PC-3 (cell line): ENCODE results near the gene KLHL30. TPM values are rescaled to one million over a fixed set of nuclear protein-coding genes. Genes with fewer than 3 reads are reported as not detected.

Experiments
- ATAC-seq: fragments of 200-7000 bp; cut with Tn5 transposase; 2 replicates; pipeline ENCODE4 v1.9.1; 2020; ENCODE audit warnings: mild to moderate bottlenecking, moderate library complexity
- BruUV-seq: library from RNA; stranded (reverse); fragments of 400-500 nt; replicated peaks from 2 replicates; lab custom pipeline; 2021; lab: Mats Ljungman, UMichigan
- CTCF ChIA-PET: fragments of 300-600 bp; sonication (Branson Sonifier 250); formaldehyde crosslinking; loops from one replicate; lab custom pipeline; 2022; ENCODE audit warnings: antibody characterized with exemption; lab: Charles Lee
- POLR2A ChIA-PET: fragments of 300-600 bp; sonication (Branson Sonifier 250); formaldehyde crosslinking; loops from one replicate; lab custom pipeline; 2022; ENCODE audit warnings: antibody characterized with exemption; ENCODE audit not compliant: unreplicated experiment; lab: Charles Lee
- DNase-seq: peaks from one replicate; pipeline ENCODE4 v3.0.0-alpha.2; 2015
- H2AFZ ChIP-seq: fragments of 300-600 bp; sonication (generic); 2 replicates; pipeline ENCODE4 v1.6.0; 2016; ENCODE audit warnings: antibody characterized with exemption, low read length
- H3F3A ChIP-seq: fragments of 300-600 bp; sonication (generic); one replicate; pipeline ENCODE4 v1.6.0; 2017; ENCODE audit warnings: antibody characterized with exemption, low read length, control low read depth, mild to moderate bottlenecking; ENCODE audit not compliant: unreplicated experiment
- H3K27ac ChIP-seq: fragments of 300-600 bp; sonication (generic); 2 replicates; pipeline ENCODE4 v1.5.1; 2016; ENCODE audit warnings: mild to moderate bottlenecking, low read length
- H3K27me3 ChIP-seq: fragments of 300-600 bp; sonication (generic); 2 replicates; pipeline ENCODE4 v1.6.1; 2016; ENCODE audit warnings: low read length, mixed read lengths
- H3K36me3 ChIP-seq: fragments of 300-600 bp; sonication (generic); 2 replicates; pipeline ENCODE4 v1.6.1; 2016; ENCODE audit warnings: low read depth, mixed run types, low read length, mixed read lengths
- H3K4me1 ChIP-seq: fragments of 300-600 bp; sonication (generic); 2 replicates; pipeline ENCODE4 v1.5.1; 2016; ENCODE audit warnings: low read length; ENCODE audit not compliant: insufficient read depth
- H3K4me2 ChIP-seq: fragments of 300-600 bp; sonication (generic); 2 replicates; pipeline ENCODE4 v1.6.0; 2016; ENCODE audit warnings: low read length
- H3K4me3 ChIP-seq: fragments of 300-600 bp; sonication (generic); 2 replicates; pipeline ENCODE4 v1.5.1; 2016; ENCODE audit warnings: mild to moderate bottlenecking, low read length, mixed read lengths
- H3K79me2 ChIP-seq: fragments of 300-600 bp; sonication (generic); 2 replicates; pipeline ENCODE4 v1.6.1; 2017; ENCODE audit warnings: low read length, mixed read lengths
- H3K9ac ChIP-seq: fragments of 300-600 bp; sonication (generic); 2 replicates; pipeline ENCODE4 v1.6.0; 2016; ENCODE audit warnings: mild to moderate bottlenecking, low read length
- H3K9me2 ChIP-seq: fragments of 300-600 bp; sonication (generic); replicated peaks from 2 replicates; pipeline ENCODE4 v1.6.1; 2016; ENCODE audit warnings: mixed run types, low read length, mixed read lengths
- H3K9me3 ChIP-seq: fragments of 300-600 bp; sonication (generic); 2 replicates; pipeline ENCODE4 v1.6.1; 2016; ENCODE audit warnings: low read length, mixed read lengths
- H4K20me1 ChIP-seq: fragments of 300-600 bp; sonication (generic); 2 replicates; pipeline ENCODE4 v1.6.1; 2016; ENCODE audit warnings: low read length, mixed read lengths
- EZH2 ChIP-seq: fragments of 300-600 bp; sonication (generic); IDR thresholded peaks from one replicate; pipeline ENCODE4 v1.6.1; 2017; ENCODE audit warnings: antibody characterized with exemption, mild to moderate bottlenecking, low read length; ENCODE audit not compliant: unreplicated experiment
- EZH2phosphoT487 ChIP-seq: fragments of 300-600 bp; sonication (generic); IDR thresholded peaks from 2 replicates; pipeline ENCODE4 v1.6.1; 2018; ENCODE audit warnings: mild to moderate bottlenecking, antibody characterized with exemption, low read length, borderline replicate concordance
- intact Hi-C: fragments of 100-400 bp; cut with micrococcal nuclease; formaldehyde crosslinking; loops from 2 replicates; pipeline ENCODE4 v1.9.0; 2023
- total RNA-seq: library from RNA; depleted of rRNA; stranded (reverse); fragments of >200 nt; gene quantifications from 2 replicates; pipeline ENCODE4 v1.2.3, GENCODE V29; 2014
- TF ChIP-seq, protein P1 (sequence below): fragments of 300-600 bp; sonication (generic); conservative IDR thresholded peaks from 2 replicates; pipeline ENCODE4 v1.5.1; 2017; ENCODE audit warnings: antibody characterized with exemption, low read depth, mild to moderate bottlenecking, low read length

Gene KLHL30
- total RNA-seq, 1 experiment from 2014 or later: not detected

DNA sequence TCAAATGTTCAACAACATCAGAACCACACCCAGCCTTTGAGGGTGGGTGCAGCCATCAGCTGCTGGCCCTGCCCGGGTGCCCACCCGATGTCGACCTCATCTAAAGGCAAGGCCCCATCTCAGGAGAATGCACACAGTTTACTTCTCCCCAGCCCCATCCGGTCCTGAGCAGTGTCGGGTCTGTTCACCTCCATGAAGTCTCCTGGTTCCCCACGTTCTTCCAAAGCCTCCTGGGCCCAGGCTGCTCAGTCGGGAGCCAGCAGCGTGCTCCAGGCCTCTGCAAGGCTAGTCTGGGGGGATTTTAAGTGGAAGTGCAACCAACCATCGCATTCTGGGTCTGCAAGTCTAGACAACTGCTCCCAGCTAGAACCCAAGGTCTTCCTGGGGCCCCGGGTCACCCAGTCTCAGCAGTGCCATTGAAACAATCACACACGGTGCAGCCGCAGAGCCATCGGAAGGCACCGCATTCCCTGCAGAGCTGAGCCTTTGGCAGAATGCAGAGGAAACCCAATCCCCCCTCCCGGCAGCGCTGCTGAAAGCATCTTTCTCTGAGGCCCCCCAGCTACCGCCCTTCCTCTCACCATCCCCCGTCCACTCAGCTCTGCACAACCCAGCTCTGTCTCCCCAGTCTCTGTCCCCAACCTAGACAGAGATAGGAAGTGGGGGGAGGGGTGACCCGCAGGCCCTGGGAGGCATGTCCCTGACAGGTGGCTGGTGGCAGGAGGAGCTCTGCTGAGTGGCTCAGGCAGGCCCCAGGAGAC, 29.9 kb upstream of the KLHL30 start:
- H3K79me2 ChIP-seq: no peaks in the 10 kb centered on the region
- no peak overlapping the region for H3K4me3 ChIP-seq
- H3K4me1 ChIP-seq: no peaks in the 10 kb centered on the region
- no peaks in the 10 kb centered on the region for H3F3A ChIP-seq
- BruUV-seq: no TSS peak
- no peak for DNase-seq
- intact Hi-C loops: no loop called here
- H3K4me2 ChIP-seq: no peak overlapping the region
- no peaks in the 10 kb centered on the region for H3K9me3 ChIP-seq
- no peak for TF ChIP-seq EZH2
- TF ChIP-seq EZH2phosphoT487: no peak
- TF ChIP-seq, protein P1, sequence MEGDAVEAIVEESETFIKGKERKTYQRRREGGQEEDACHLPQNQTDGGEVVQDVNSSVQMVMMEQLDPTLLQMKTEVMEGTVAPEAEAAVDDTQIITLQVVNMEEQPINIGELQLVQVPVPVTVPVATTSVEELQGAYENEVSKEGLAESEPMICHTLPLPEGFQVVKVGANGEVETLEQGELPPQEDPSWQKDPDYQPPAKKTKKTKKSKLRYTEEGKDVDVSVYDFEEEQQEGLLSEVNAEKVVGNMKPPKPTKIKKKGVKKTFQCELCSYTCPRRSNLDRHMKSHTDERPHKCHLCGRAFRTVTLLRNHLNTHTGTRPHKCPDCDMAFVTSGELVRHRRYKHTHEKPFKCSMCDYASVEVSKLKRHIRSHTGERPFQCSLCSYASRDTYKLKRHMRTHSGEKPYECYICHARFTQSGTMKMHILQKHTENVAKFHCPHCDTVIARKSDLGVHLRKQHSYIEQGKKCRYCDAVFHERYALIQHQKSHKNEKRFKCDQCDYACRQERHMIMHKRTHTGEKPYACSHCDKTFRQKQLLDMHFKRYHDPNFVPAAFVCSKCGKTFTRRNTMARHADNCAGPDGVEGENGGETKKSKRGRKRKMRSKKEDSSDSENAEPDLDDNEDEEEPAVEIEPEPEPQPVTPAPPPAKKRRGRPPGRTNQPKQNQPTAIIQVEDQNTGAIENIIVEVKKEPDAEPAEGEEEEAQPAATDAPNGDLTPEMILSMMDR: no peak
- H3K36me3 ChIP-seq: no peaks in the 10 kb centered on the region
- CTCF ChIA-PET: no interaction called here
- POLR2A ChIA-PET: no interaction called here
- no peak overlapping the region for H3K9ac ChIP-seq
- no peak overlapping the region for H3K27ac ChIP-seq
- no peak for ATAC-seq
- H3K27me3 ChIP-seq: no peaks in the 10 kb centered on the region
- no peak overlapping the region for H2AFZ ChIP-seq
- no peaks in the 10 kb centered on the region for H4K20me1 ChIP-seq
- no peaks in the 10 kb centered on the region for H3K9me2 ChIP-seq

DNA sequence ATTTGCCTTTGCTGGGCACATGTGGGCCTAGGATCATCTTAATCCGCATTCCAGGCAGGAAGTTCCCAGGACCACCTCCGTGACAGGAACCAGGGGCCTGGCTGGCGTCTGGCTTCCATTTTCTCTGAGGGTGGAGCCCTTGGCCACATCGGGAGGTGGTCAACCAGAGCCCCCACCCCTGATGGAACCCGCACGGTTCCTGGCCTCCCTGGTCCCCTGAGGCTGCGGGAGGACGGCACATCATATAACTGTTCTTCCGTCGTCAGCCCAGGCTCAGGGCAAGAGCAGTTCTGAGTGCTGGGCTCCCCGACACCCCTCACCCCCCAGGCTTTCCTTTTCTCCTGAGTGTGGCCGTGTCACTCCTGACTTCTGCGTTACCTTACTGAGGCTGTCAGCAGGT, 24.9 kb upstream of the KLHL30 start:
- Histone ChIP-seq H3K4me1 (no peaks in the 10 kb centered on the region; the same call in 1 of the 2 replicates), H4K20me1 (no peaks in the 10 kb centered on the region), H3K27ac (no peak overlapping the region), H2AFZ (no peak overlapping the region), H3K4me3 (no peak overlapping the region), H3K79me2 (no peaks in the 10 kb centered on the region), H3K27me3 (no peaks in the 10 kb centered on the region), H3K9me3 (no peaks in the 10 kb centered on the region), H3K9ac (no peak overlapping the region), H3K4me2 (no peak overlapping the region), H3F3A (no peaks in the 10 kb centered on the region), H3K36me3 (no peaks in the 10 kb centered on the region), H3K9me2 (no peaks in the 10 kb centered on the region)
- ChIA-PET POLR2A (no interaction called here), CTCF (no interaction called here)
- TF ChIP-seq EZH2: no peak
- TF ChIP-seq EZH2phosphoT487: no peak
- TF ChIP-seq, protein P1: no peak
- intact Hi-C loops: no loop called here
- DNase-seq (no peak), ATAC-seq (no peak)
- no TSS peak for BruUV-seq

DNA sequence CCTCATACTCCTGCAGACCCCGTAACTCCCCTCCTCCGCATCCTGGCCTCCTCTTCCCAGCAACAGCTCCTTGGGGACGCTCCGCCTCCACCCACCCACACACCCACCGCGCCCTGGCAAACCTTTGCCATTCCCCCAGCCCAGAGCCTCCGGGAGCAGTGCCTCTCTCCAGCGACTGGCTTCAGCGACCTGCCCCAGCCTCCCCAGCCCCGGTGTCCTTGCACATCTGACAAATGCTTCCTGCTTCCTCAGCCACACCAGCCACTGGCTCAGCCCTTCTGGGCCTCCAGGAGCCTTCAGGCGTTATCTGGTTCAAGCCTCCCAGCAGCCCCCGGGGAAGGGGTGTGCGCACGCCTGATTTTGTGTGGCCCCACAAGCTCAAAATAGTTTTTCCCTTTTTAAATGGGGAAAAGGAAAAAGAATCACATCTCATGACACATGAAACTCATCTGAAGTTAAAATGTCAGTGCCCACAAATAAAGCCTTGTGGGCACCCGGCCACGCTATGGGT, 24.1 kb upstream of the KLHL30 start:
- intact Hi-C loops: no loop called here
- H3K27me3 ChIP-seq: no peaks in the 10 kb centered on the region
- no peak overlapping the region for H3K4me2 ChIP-seq
- no peak overlapping the region for H3K4me3 ChIP-seq
- CTCF ChIA-PET: no interaction called here
- H3K27ac ChIP-seq: no peak overlapping the region
- H3K4me1 ChIP-seq: no peaks in the 10 kb centered on the region; the same call in 1 of the 2 replicates
- no peaks in the 10 kb centered on the region for H3K9me3 ChIP-seq
- H4K20me1 ChIP-seq: no peaks in the 10 kb centered on the region
- TF ChIP-seq EZH2 (no peak), EZH2phosphoT487 (no peak)
- TF ChIP-seq, protein P1: no peak
- DNase-seq (no peak), ATAC-seq (no peak)
- H2AFZ ChIP-seq: no peak overlapping the region
- H3K79me2 ChIP-seq: no peaks in the 10 kb centered on the region
- no peaks in the 10 kb centered on the region for H3K9me2 ChIP-seq
- H3K9ac ChIP-seq: no peak overlapping the region
- no TSS peak for BruUV-seq
- H3K36me3 ChIP-seq: no peaks in the 10 kb centered on the region
- H3F3A ChIP-seq: no peaks in the 10 kb centered on the region
- POLR2A ChIA-PET: no interaction called here
